Vein endothelial cell (primary cell): ENCODE measurements around the gene XPNPEP2. TPM values are rescaled to one million over a fixed set of nuclear protein-coding genes. Genes with fewer than 3 reads are reported as not detected.

Experiments used
- small RNA-seq: library from RNA; depleted of rRNA; stranded (forward); fragments of <200 nt; gene quantifications from one replicate; pipeline ENCODE3, GENCODE V24; 2012
- total RNA-seq: library from RNA; depleted of rRNA; stranded (reverse); fragments of >200 nt; gene quantifications from 2 replicates; pipeline ENCODE4 v1.2.3, GENCODE V29; 2012

XPNPEP2 gene, protein sequence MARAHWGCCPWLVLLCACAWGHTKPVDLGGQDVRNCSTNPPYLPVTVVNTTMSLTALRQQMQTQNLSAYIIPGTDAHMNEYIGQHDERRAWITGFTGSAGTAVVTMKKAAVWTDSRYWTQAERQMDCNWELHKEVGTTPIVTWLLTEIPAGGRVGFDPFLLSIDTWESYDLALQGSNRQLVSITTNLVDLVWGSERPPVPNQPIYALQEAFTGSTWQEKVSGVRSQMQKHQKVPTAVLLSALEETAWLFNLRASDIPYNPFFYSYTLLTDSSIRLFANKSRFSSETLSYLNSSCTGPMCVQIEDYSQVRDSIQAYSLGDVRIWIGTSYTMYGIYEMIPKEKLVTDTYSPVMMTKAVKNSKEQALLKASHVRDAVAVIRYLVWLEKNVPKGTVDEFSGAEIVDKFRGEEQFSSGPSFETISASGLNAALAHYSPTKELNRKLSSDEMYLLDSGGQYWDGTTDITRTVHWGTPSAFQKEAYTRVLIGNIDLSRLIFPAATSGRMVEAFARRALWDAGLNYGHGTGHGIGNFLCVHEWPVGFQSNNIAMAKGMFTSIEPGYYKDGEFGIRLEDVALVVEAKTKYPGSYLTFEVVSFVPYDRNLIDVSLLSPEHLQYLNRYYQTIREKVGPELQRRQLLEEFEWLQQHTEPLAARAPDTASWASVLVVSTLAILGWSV
- not detected in 2 replicates for total RNA-seq

DNA sequence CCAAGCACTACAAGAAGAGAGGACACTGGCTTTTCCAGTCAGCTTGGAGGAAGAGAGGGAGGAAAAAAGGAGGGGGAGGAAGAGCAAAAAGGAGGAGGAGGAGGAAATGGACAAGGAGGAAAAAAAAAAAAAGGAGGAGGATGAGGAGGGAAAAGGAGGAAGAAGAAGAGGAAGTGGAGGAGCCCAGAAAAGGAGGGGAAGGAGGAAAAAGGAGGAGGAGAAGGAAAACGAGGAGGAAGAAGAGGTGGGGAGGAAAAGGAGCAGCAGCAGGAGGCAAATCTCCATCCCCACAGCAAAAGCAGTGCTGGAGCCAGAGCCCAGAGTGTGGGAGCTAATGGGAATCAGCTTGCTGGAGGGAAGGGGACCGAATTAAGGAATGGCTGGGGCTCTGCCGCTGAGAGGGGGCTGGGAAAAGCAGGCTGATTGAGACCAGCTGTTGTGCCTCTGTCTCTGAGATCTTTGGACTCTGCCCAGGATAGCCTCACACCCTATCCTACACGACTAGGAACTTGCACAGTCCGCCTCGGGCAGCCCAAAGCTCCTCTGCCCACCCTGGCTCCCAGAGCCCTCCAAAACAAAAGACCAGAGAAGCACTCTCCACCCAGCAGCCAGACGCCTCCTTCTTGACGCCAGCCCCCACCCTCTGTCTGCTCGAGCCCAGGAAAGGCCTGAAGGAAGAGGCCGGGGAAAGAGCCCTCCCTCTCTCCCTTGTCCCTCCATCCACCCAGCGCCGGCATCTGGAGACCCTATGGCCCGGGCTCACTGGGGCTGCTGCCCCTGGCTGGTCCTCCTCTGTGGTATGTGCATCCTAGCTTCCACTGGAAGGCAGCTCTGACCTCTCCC, at the start of gene XPNPEP2:
Gene XPNPEP2 (plus strand): TSS at position 514 of the 843 bp plus-strand sequence. CDS start 235 bp downstream, at position 749.

DNA sequence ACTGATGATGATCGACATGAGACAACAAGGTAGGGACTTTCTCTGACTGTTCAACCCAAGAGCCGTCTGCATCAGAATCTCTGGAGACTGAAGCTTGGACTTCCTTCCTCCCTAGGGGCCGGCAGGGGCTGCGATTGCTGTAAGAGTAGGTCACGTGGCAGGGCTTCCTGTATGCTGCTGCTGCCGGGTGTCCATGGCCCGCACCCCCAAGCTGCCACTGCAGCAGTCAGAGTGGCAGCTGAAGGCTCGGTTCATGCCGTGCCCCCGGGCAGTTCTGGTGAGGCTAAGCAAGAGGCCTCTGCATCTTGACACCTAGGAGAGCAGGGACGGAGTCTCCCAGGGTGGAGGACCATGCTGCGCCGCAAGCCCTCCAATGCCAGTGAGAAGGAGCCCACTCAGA, 41.0 kb downstream of the XPNPEP2 start, which contains the start of gene SASH3:
Gene SASH3 (plus strand): TSS at position 203 of the 400 bp plus-strand sequence. CDS start 149 bp downstream, at position 352.

Small RNA genes lying within 50 kb of the gene (small RNA-seq; reads per million reads assigned to genes)
- not detected for gene RF00017

Other genes with a start within 250 kb of the XPNPEP2 start
- 28.3 and 31.7 TPM in 2 replicates for gene SMARCA1, start 215.5 kb upstream of the XPNPEP2 start, total RNA-seq
- 17.4 and 18.9 TPM in 2 replicates for gene OCRL, start 198.7 kb upstream of the XPNPEP2 start, total RNA-seq
- gene APLN, start 84.0 kb upstream of the XPNPEP2 start, total RNA-seq = 237 and 274 TPM in 2 replicates
- under 0.01 TPM in 1 of 2 replicates, not detected in the other for gene SASH3, start 41.0 kb downstream of the XPNPEP2 start, total RNA-seq
- 34.9 and 36.7 TPM in 2 replicates for gene ZDHHC9, start 104.9 kb downstream of the XPNPEP2 start, total RNA-seq
- gene UTP14A, start 167.2 kb downstream of the XPNPEP2 start, total RNA-seq = 26.1 and 26.7 TPM in 2 replicates
- gene BCORL1, start 243.7 kb downstream of the XPNPEP2 start, total RNA-seq = 3.2 and 3.3 TPM in 2 replicates